ENCODE results near the gene ABHD14A. TPM values are rescaled to one million over a fixed set of nuclear protein-coding genes. Genes with fewer than 3 reads are reported as not detected.

The ABHD14A gene
- polyA plus RNA-seq, 4 donors = 24.2 to 36.6 (median 29.8) TPM

GRCh38 chr3:51940648-51941462, 34.0 kb upstream of the ABHD14A start:
- DNase-seq (ENCODE audit: low read depth in 4 of 4, low spot score in 2 of 4) = no peak

- DNase-seq (ENCODE audit: low read depth in 4 of 4, low spot score in 2 of 4) = no peak
Observed at GRCh38 chr3:51941463-51941797, 33.4 kb upstream of the ABHD14A start.

- DNase-seq (ENCODE audit: low read depth in 4 of 4, low spot score in 2 of 4) = peak; percentile 95 to 100 (median 98)
Observed at GRCh38 chr3:51941798-51942602, 32.9 kb upstream of the ABHD14A start, which contains the start of the genes PARP3 and RRP9. Gene PARP3 (plus strand): TSS chr3:51942363. CDS start chr3:51943356, 993 bp downstream. Gene RRP9 (minus strand): TSS chr3:51941904. CDS start chr3:51941867, 37 bp downstream.

- DNase-seq (ENCODE audit: low read depth in 4 of 4, low spot score in 2 of 4) = no peak
Observed at GRCh38 chr3:51942603-51943450, 32.0 kb upstream of the ABHD14A start.

GRCh38 chr3:51943451-51944391, 31.1 kb upstream of the ABHD14A start:
- no peak for DNase-seq (ENCODE audit: low read depth in 4 of 4, low spot score in 2 of 4)

GRCh38 chr3:51944451-51945021, 30.3 kb upstream of the ABHD14A start:
- no peak for DNase-seq (ENCODE audit: low read depth in 4 of 4, low spot score in 2 of 4)

GRCh38 chr3:51945031-51945840, 29.6 kb upstream of the ABHD14A start:
- no peak for DNase-seq (ENCODE audit: low read depth in 4 of 4, low spot score in 2 of 4)

- no peak for DNase-seq (ENCODE audit: low read depth in 4 of 4, low spot score in 2 of 4)
Observed at GRCh38 chr3:51945926-51946705, 28.7 kb upstream of the ABHD14A start.

GRCh38 chr3:51946796-51947195, 28.1 kb upstream of the ABHD14A start:
- no peak for DNase-seq (ENCODE audit: low read depth in 4 of 4, low spot score in 2 of 4)

- DNase-seq (ENCODE audit: low read depth in 4 of 4, low spot score in 2 of 4) = no peak
Observed at GRCh38 chr3:51947215-51947900, 27.5 kb upstream of the ABHD14A start.

- DNase-seq (ENCODE audit: low read depth in 4 of 4, low spot score in 2 of 4) = no peak
Observed at GRCh38 chr3:51948016-51948580, 26.8 kb upstream of the ABHD14A start.

GRCh38 chr3:51949121-51949520, 25.7 kb upstream of the ABHD14A start:
- DNase-seq (ENCODE audit: low read depth in 4 of 4, low spot score in 2 of 4) = no peak

- DNase-seq (ENCODE audit: low read depth in 4 of 4, low spot score in 2 of 4) = no peak
Observed at GRCh38 chr3:51950899-51951298, 24.0 kb upstream of the ABHD14A start.

- DNase-seq (ENCODE audit: low read depth in 4 of 4, low spot score in 2 of 4) = no peak
Observed at GRCh38 chr3:51953445-51953844, 21.4 kb upstream of the ABHD14A start.

GRCh38 chr3:51954105-51954504, 20.8 kb upstream of the ABHD14A start:
- DNase-seq (ENCODE audit: low read depth in 4 of 4, low spot score in 2 of 4) = no peak

GRCh38 chr3:51954713-51955112, 20.2 kb upstream of the ABHD14A start:
- DNase-seq (ENCODE audit: low read depth in 4 of 4, low spot score in 2 of 4) = no peak
